Panc1 (cell line): ENCODE data around the gene ADSS2.

ENCODE experiments used
- POLR2AphosphoS5 ChIP-seq: IDR thresholded peaks from 2 replicates; pipeline ENCODE4 v1.6.1; 2012; ENCODE audit warnings: mild to moderate bottlenecking, low read depth, low read length, moderate library complexity
- SIN3A ChIP-seq: IDR thresholded peaks from 2 replicates; pipeline ENCODE4 v1.6.1; 2012; ENCODE audit warnings: low read depth, mild to moderate bottlenecking, low read length, moderate library complexity, borderline replicate concordance; ENCODE audit not compliant: insufficient read depth
- TF ChIP-seq, protein P1 (sequence below): fragments of 450-650 bp; IDR thresholded peaks from 2 replicates; pipeline ENCODE4 v1.5.1; 2017; ENCODE audit warnings: mild to moderate bottlenecking
- TF ChIP-seq, protein P2 (sequence below), 2 experiments: IDR thresholded peaks; 2 replicates each; pipeline ENCODE4 v1.6.1; 2011 to 2012; ENCODE audit warnings: low read depth in 2 of 2, control low read depth in 1 of 2, low read length in 1 of 2, mild to moderate bottlenecking in 1 of 2, moderate library complexity in 1 of 2; ENCODE audit not compliant: insufficient read depth in 1 of 2

DNA sequence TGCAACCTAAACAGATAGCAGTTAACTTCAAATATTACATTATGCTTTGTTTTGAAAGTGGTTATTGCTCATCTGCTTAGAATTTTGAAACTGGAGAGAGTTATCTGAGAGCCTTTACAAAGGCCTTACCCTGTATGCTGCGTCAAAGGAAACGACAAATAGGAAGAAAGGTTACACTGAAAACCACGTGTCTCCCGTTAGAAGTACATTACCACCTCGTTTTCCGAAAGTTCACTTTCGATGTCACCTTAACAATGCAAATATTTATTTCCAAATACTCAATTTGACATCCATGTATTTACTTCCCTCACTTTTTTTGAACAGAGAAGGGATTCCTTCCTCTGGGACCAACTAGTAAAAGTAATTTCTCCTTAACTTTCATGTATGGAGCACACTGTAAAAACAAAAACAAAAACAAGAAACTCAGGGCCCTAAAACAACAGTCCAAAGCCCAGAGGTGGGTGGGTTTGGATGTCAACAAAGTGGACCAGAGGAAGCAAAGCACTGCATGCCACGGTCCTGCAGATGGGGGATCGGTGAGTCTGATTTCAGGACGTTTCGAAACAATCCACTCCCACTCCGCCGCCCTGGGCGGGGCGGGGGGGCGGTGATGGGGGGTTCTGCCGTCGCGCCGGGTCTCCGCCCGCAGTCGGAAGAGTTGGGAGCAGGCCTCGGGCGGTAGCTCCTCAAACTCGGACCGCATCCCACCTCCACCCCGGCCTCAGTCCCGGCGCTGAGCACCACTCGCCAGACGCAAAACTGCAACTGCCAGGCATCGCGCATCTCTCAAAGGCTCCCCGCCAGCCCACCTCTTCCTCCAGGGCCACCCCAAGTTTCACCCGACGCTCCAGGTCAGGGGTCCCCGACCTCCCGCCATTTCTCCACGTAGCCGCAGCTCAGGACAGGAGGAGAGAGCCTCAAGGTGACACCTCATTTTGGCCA, 841 bp downstream of the ADSS2 start:
- TF ChIP-seq, protein P1, sequence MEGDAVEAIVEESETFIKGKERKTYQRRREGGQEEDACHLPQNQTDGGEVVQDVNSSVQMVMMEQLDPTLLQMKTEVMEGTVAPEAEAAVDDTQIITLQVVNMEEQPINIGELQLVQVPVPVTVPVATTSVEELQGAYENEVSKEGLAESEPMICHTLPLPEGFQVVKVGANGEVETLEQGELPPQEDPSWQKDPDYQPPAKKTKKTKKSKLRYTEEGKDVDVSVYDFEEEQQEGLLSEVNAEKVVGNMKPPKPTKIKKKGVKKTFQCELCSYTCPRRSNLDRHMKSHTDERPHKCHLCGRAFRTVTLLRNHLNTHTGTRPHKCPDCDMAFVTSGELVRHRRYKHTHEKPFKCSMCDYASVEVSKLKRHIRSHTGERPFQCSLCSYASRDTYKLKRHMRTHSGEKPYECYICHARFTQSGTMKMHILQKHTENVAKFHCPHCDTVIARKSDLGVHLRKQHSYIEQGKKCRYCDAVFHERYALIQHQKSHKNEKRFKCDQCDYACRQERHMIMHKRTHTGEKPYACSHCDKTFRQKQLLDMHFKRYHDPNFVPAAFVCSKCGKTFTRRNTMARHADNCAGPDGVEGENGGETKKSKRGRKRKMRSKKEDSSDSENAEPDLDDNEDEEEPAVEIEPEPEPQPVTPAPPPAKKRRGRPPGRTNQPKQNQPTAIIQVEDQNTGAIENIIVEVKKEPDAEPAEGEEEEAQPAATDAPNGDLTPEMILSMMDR: no peak
- 0 out of 2 replicates have a peak, but pooled peaks have one; percentile 44 for TF ChIP-seq SIN3A
- TF ChIP-seq POLR2AphosphoS5: no peak
- TF ChIP-seq, protein P2, sequence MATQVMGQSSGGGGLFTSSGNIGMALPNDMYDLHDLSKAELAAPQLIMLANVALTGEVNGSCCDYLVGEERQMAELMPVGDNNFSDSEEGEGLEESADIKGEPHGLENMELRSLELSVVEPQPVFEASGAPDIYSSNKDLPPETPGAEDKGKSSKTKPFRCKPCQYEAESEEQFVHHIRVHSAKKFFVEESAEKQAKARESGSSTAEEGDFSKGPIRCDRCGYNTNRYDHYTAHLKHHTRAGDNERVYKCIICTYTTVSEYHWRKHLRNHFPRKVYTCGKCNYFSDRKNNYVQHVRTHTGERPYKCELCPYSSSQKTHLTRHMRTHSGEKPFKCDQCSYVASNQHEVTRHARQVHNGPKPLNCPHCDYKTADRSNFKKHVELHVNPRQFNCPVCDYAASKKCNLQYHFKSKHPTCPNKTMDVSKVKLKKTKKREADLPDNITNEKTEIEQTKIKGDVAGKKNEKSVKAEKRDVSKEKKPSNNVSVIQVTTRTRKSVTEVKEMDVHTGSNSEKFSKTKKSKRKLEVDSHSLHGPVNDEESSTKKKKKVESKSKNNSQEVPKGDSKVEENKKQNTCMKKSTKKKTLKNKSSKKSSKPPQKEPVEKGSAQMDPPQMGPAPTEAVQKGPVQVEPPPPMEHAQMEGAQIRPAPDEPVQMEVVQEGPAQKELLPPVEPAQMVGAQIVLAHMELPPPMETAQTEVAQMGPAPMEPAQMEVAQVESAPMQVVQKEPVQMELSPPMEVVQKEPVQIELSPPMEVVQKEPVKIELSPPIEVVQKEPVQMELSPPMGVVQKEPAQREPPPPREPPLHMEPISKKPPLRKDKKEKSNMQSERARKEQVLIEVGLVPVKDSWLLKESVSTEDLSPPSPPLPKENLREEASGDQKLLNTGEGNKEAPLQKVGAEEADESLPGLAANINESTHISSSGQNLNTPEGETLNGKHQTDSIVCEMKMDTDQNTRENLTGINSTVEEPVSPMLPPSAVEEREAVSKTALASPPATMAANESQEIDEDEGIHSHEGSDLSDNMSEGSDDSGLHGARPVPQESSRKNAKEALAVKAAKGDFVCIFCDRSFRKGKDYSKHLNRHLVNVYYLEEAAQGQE (IDR thresholded peaks at IDR 0.05; ENCODE audit: insufficient read depth in 1 of 2, low read depth in 2 of 2, low read length in 1 of 2): no peak
